Measurements from ENCODE around the gene GNG7. TPM values are rescaled to one million over a fixed set of nuclear protein-coding genes. Genes with fewer than 3 reads are reported as not detected.

GNG7 gene
- total RNA-seq, 1 experiment from 2014 or later, result 7.7 TPM

DNA sequence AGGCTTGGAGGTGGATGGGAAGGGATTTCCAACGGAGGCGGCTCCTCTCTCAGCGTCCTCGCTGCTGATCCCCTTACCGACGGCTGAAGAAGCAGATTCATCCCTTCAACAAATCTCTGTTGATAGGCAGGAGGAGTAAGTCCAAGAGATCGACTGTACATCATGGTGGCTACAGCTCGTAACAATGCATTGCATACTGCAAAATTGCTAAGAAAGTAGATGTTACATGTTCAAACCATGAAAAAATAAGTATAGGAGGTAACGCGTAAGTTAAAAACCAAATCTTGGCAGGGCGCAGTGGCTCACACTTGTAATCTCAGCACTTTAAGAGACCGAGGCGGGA lies 37.8 kb upstream of the GNG7 start:
- H3K9me3 ChIP-seq (ENCODE audit: control insufficient read depth, low read depth, low read length), result no peaks in the 10 kb centered on the region
- H2BK5ac ChIP-seq (ENCODE audit: insufficient read length, low read length), result no peak overlapping the region
- H3K27me3 Mint-ChIP-seq (ENCODE audit: low read depth), result peaks cover 26% of the 10 kb centered on the region
- H3K9ac ChIP-seq (ENCODE audit: extremely low read depth, insufficient read length, low read length), result no peak overlapping the region
- H3K14ac ChIP-seq (ENCODE audit: insufficient read depth, low read length), result no peak overlapping the region
- H3T11ph ChIP-seq (ENCODE audit: low read length), result no peak overlapping the region
- H3K18ac ChIP-seq (ENCODE audit: insufficient read length, low read depth, low read length), result no peak overlapping the region
- peaks cover 5 to 6% of the 10 kb centered on the region in 2 experiments for H3K4me1 Mint-ChIP-seq
- H3K4me2 ChIP-seq (ENCODE audit: insufficient read depth, insufficient read length, low read length), result no peak overlapping the region
- peak overlapping the region; percentile 81 to 88 for H3K4me3 Mint-ChIP-seq
- DNase-seq, result no peak
- no peaks in the 10 kb centered on the region for H3K79me1 ChIP-seq (ENCODE audit: insufficient read depth, low read depth, low read length, poor library complexity, severe bottlenecking)
- H4K91ac ChIP-seq (ENCODE audit: insufficient read length, low read depth, low read length), result no peak overlapping the region
- TF ChIP-seq, protein P1, sequence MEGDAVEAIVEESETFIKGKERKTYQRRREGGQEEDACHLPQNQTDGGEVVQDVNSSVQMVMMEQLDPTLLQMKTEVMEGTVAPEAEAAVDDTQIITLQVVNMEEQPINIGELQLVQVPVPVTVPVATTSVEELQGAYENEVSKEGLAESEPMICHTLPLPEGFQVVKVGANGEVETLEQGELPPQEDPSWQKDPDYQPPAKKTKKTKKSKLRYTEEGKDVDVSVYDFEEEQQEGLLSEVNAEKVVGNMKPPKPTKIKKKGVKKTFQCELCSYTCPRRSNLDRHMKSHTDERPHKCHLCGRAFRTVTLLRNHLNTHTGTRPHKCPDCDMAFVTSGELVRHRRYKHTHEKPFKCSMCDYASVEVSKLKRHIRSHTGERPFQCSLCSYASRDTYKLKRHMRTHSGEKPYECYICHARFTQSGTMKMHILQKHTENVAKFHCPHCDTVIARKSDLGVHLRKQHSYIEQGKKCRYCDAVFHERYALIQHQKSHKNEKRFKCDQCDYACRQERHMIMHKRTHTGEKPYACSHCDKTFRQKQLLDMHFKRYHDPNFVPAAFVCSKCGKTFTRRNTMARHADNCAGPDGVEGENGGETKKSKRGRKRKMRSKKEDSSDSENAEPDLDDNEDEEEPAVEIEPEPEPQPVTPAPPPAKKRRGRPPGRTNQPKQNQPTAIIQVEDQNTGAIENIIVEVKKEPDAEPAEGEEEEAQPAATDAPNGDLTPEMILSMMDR (conservative IDR thresholded peaks at IDR 0.05), result no peak
- no peak overlapping the region for H3K23ac ChIP-seq (ENCODE audit: insufficient read length, low read depth, low read length)
- H2BK20ac ChIP-seq (ENCODE audit: low read depth, low read length, poor library complexity, severe bottlenecking), result no peak overlapping the region
- no peak overlapping the region for H2BK12ac ChIP-seq (ENCODE audit: insufficient read length, low read depth, low read length)
- no peaks in the 10 kb centered on the region for H4K20me1 ChIP-seq (ENCODE audit: control insufficient read depth, insufficient read depth, insufficient read length)
- no peak overlapping the region for H2AFZ ChIP-seq (ENCODE audit: low read length)
- peaks cover 21 to 24% (median 23%) of the 10 kb centered on the region in 3 experiments for H3K36me3 Mint-ChIP-seq (ENCODE audit: insufficient read depth in 1 of 3, low read depth in 3 of 3)
- no peaks in the 10 kb centered on the region; a peak in 1 of 5 replicates for H3K9me3 Mint-ChIP-seq
- no peak overlapping the region for H3K4ac ChIP-seq (ENCODE audit: low read depth, low read length)
- H2BK120ac ChIP-seq (ENCODE audit: low read depth, low read length, poor library complexity, severe bottlenecking), result no peak overlapping the region
- no peak overlapping the region for H3K27ac Mint-ChIP-seq
- WGBS (ENCODE audit: extremely low coverage, insufficient read length, low lambda C conversion rate), result no CpG with 5 or more reads among the region's 13 CpGs
- no peak overlapping the region for H2BK15ac ChIP-seq (ENCODE audit: low read depth, low read length)
- no peaks in the 10 kb centered on the region for H3K79me2 ChIP-seq (ENCODE audit: insufficient read depth, low read length)
- no peak overlapping the region for H3K27ac ChIP-seq (ENCODE audit: insufficient read length, low read depth, low read length)
- H3K4me1 ChIP-seq (ENCODE audit: insufficient read depth, low read length), result no peaks in the 10 kb centered on the region
- H3K23me2 ChIP-seq (ENCODE audit: insufficient read length, low read depth, low read length, poor library complexity, severe bottlenecking), result peaks cover 5% of the 10 kb centered on the region
- H3K56ac ChIP-seq (ENCODE audit: insufficient read length, low read depth, low read length), result no peak overlapping the region
- H3K27me3 ChIP-seq (ENCODE audit: insufficient read depth, low read length), result no peaks in the 10 kb centered on the region; the same call in 1 of the 2 replicates
- no peak overlapping the region for H4K8ac ChIP-seq (replicated peaks; ENCODE audit: insufficient read length, low read depth, low read length)
- no peak overlapping the region for H2AK5ac ChIP-seq (ENCODE audit: insufficient read length, low read length)
- no peak overlapping the region for H4K5ac ChIP-seq (ENCODE audit: insufficient read length, low read depth, low read length)
